ENCODE data around the gene CIAPIN1.
A peak's percentile ranks its signal among the peaks of the same experiment; 100 is the strongest.

The CIAPIN1 gene

GRCh38 chr16:57447186-57447962 lies at the start of gene CIAPIN1, which contains the start of gene COQ9:
Gene CIAPIN1 (minus strand): TSS chr16:57447385. CDS start chr16:57440928, 6,457 bp downstream.
Gene COQ9 (plus strand): TSS chr16:57447479. CDS start chr16:57447506, 27 bp downstream.
- FAIRE-seq, result no peak

GRCh38 chr16:57493767-57494166 lies 46.6 kb upstream of the CIAPIN1 start:
- no peak for FAIRE-seq

GRCh38 chr16:57489229-57489628 lies 42.0 kb upstream of the CIAPIN1 start:
- FAIRE-seq, result no peak

GRCh38 chr16:57486858-57487834 lies 40.0 kb upstream of the CIAPIN1 start:
- no peak for FAIRE-seq

- FAIRE-seq, result no peak
Measured at GRCh38 chr16:57485916-57486857, 39.0 kb upstream of the CIAPIN1 start, which contains the start of gene DOK4. Gene DOK4 (minus strand): TSS chr16:57486493. CDS start chr16:57479507, 6,986 bp downstream.

- no peak for FAIRE-seq
Measured at GRCh38 chr16:57485091-57485915, 38.1 kb upstream of the CIAPIN1 start.

- no peak for FAIRE-seq
Measured at GRCh38 chr16:57484515-57485005, 37.4 kb upstream of the CIAPIN1 start.

GRCh38 chr16:57483725-57484514 lies 36.7 kb upstream of the CIAPIN1 start:
- no peak for FAIRE-seq

- no peak for FAIRE-seq
Measured at GRCh38 chr16:57482845-57483545, 35.8 kb upstream of the CIAPIN1 start.

GRCh38 chr16:57481421-57481820 lies 34.2 kb upstream of the CIAPIN1 start:
- no peak for FAIRE-seq

- no peak for FAIRE-seq
Measured at GRCh38 chr16:57480754-57481230, 33.6 kb upstream of the CIAPIN1 start.

- FAIRE-seq, result no peak
Measured at GRCh38 chr16:57479976-57480753, 33.0 kb upstream of the CIAPIN1 start.

- peak; percentile 36 for FAIRE-seq
Measured at GRCh38 chr16:57479205-57479975, 32.2 kb upstream of the CIAPIN1 start.

- no peak for FAIRE-seq
Measured at GRCh38 chr16:57478396-57479204, 31.4 kb upstream of the CIAPIN1 start.

- no peak for FAIRE-seq
Measured at GRCh38 chr16:57477531-57478202, 30.5 kb upstream of the CIAPIN1 start.
